ENCODE measurements around the gene TMC7. TPM values are rescaled to one million over a fixed set of nuclear protein-coding genes. Genes with fewer than 3 reads are reported as not detected.

The TMC7 gene
- total RNA-seq, 1 donor, result under 0.01 TPM

DNA sequence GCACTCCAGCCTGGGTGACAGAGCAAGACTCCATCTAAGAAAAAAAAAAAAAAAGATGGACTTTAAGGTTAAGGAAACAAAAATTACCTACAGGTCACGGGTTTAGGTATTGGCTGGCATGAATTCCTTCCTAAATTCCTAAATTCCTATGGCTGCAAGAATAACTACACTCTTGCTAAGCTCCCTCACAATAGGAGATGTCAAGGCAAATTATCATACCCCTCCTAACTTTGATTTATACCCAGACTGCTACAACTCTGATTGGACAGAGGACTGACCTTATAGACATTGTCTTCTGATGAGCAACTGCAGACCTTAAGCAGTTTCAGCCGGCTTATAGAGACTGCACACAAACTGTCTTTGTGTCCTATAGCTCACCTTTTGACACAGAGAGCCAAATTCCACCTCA is 25.1 kb upstream of the TMC7 start:
- H3K4me3 ChIP-seq (ENCODE audit: low read depth, low read length), result no peak overlapping the region
- TF ChIP-seq CTCF (IDR thresholded peaks at IDR 0.05; ENCODE audit: insufficient read depth, low read depth, low read length), result no peak
- DNase-seq (ENCODE audit: low read depth), result no peak

GRCh38 chr16:18959031-18959505 is 24.7 kb upstream of the TMC7 start:
- H3K4me3 ChIP-seq (ENCODE audit: low read depth, low read length), result no peak overlapping the region
- no peak for TF ChIP-seq CTCF (IDR thresholded peaks at IDR 0.05; ENCODE audit: insufficient read depth, low read depth, low read length)
- DNase-seq (ENCODE audit: low read depth), result no peak

- no peak for DNase-seq (ENCODE audit: low read depth)
- TF ChIP-seq CTCF (IDR thresholded peaks at IDR 0.05; ENCODE audit: insufficient read depth, low read depth, low read length), result no peak
- no peak overlapping the region for H3K4me3 ChIP-seq (ENCODE audit: low read depth, low read length)
Measured at GRCh38 chr16:18965555-18965954, 18.2 kb upstream of the TMC7 start.

GRCh38 chr16:18966791-18967190 is 16.9 kb upstream of the TMC7 start:
- no peak for DNase-seq (ENCODE audit: low read depth)
- H3K4me3 ChIP-seq (ENCODE audit: low read depth, low read length), result no peak overlapping the region
- no peak for TF ChIP-seq CTCF (IDR thresholded peaks at IDR 0.05; ENCODE audit: insufficient read depth, low read depth, low read length)

DNA sequence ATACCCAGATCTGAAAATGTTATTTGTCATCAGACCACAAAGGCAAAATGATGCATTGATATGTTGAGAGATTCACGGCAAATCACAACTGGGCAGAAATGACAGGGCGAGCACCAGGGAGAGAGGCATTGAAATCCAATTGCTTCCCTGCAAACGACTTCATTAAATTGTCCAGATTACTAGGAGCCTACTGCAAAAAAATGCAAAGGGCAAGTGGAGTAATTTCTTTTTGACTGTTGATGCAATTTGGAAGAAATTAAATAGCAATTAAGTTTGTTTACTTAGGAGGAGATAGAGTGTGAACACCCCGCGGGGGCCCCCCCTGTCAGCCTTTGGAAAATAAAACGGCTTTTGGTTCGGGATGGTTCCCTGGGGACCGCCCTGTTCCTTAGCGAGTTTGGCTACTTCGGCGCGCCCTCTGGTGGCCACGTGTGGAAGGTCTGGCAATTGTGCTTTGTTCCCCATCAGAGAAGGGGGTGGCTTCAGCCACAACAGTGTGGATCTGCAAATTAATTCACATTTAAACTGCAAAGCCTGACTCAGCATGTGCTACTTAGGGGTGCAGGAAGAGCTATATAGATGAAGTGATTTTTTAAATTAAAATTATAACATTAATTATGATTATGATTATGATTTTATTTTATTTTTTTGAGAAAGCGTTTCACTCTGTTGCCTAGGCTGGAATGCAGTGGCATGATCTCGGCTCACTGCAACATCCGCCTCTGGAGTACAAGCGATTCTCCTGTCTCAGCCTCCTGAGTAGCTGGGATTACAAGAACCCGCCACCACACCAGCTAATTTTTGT is 14.5 kb upstream of the TMC7 start:
- DNase-seq (ENCODE audit: low read depth), result peak; percentile 73
- peak; percentile 94 for TF ChIP-seq CTCF (IDR thresholded peaks at IDR 0.05; ENCODE audit: insufficient read depth, low read depth, low read length)
- peak overlapping the region; percentile 37 for H3K4me3 ChIP-seq (ENCODE audit: low read depth, low read length)

GRCh38 chr16:18969855-18970240 is 13.9 kb upstream of the TMC7 start:
- H3K4me3 ChIP-seq (ENCODE audit: low read depth, low read length), result no peak overlapping the region
- no peak for TF ChIP-seq CTCF (IDR thresholded peaks at IDR 0.05; ENCODE audit: insufficient read depth, low read depth, low read length)
- no peak for DNase-seq (ENCODE audit: low read depth)

Measured in fibroblast of villous mesenchyme (primary cell).